CD4-positive, alpha-beta T cell treated with Interleukin-1 beta for 1 hour (primary cell): Measurements from ENCODE around the gene MACROD2.

ENCODE experiments used
- DNase-seq, 2 donors: peaks; one replicate each; pipeline ENCODE4 v3.0.0-alpha.2; 2020 to 2022

The MACROD2 gene

GRCh38 chr20:15032352-15032622 lies 1037.0 kb downstream of the MACROD2 start:
- DNase-seq, result no peak

- DNase-seq, result no peak
These were observed 1038.0 kb downstream of the MACROD2 start for GRCh38 chr20:15033269-15033668.

- no peak for DNase-seq
These were observed 1038.6 kb downstream of the MACROD2 start for GRCh38 chr20:15033891-15034290.

GRCh38 chr20:15036948-15037347 lies 1041.6 kb downstream of the MACROD2 start:
- no peak for DNase-seq

GRCh38 chr20:15039088-15039752 lies 1043.9 kb downstream of the MACROD2 start:
- DNase-seq, result no peak

- no peak for DNase-seq
These were observed 1047.4 kb downstream of the MACROD2 start for GRCh38 chr20:15042723-15043122.

- no peak for DNase-seq
These were observed 1049.9 kb downstream of the MACROD2 start for GRCh38 chr20:15045246-15045645.

GRCh38 chr20:15047042-15047441 lies 1051.7 kb downstream of the MACROD2 start:
- no peak for DNase-seq

GRCh38 chr20:15047601-15048000 lies 1052.3 kb downstream of the MACROD2 start:
- DNase-seq, result no peak

GRCh38 chr20:15056246-15056645 lies 1060.9 kb downstream of the MACROD2 start:
- DNase-seq, result no peak

GRCh38 chr20:15058841-15059240 lies 1063.5 kb downstream of the MACROD2 start:
- DNase-seq, result no peak

- DNase-seq, result no peak
These were observed 1064.1 kb downstream of the MACROD2 start for GRCh38 chr20:15059438-15059837.

- no peak for DNase-seq
These were observed 1065.1 kb downstream of the MACROD2 start for GRCh38 chr20:15060265-15061060.

- DNase-seq, result no peak
These were observed 1065.7 kb downstream of the MACROD2 start for GRCh38 chr20:15061061-15061430.

- no peak for DNase-seq
These were observed 1066.6 kb downstream of the MACROD2 start for GRCh38 chr20:15061955-15062354.

GRCh38 chr20:15063081-15063480 lies 1067.8 kb downstream of the MACROD2 start:
- no peak for DNase-seq

- DNase-seq, result no peak
These were observed 1069.4 kb downstream of the MACROD2 start for GRCh38 chr20:15064741-15065140.

GRCh38 chr20:15065794-15066193 lies 1070.5 kb downstream of the MACROD2 start:
- no peak for DNase-seq

- no peak for DNase-seq
These were observed 1073.2 kb downstream of the MACROD2 start for GRCh38 chr20:15068486-15068885.

GRCh38 chr20:15069355-15069754 lies 1074.0 kb downstream of the MACROD2 start:
- no peak for DNase-seq

- DNase-seq, result no peak
These were observed 1075.9 kb downstream of the MACROD2 start for GRCh38 chr20:15071085-15071808.

- DNase-seq, result no peak
These were observed 1077.0 kb downstream of the MACROD2 start for GRCh38 chr20:15072316-15072715.

GRCh38 chr20:15075586-15075985 lies 1080.3 kb downstream of the MACROD2 start:
- DNase-seq, result no peak

- no peak for DNase-seq
These were observed 1081.5 kb downstream of the MACROD2 start for GRCh38 chr20:15076785-15077184.
